HEK293T (cell line): ENCODE results near the gene C2CD4D.

Experiments
- BHLHE40 ChIP-seq: fragments of 450-650 bp; IDR thresholded peaks from 2 replicates; pipeline ENCODE4 v1.6.1; 2016; ENCODE audit warnings: mild to moderate bottlenecking, moderate library complexity, borderline replicate concordance
- FOXA1 ChIP-seq: fragments of 450-650 bp; IDR thresholded peaks from 2 replicates; pipeline ENCODE4 v1.6.1; 2016; ENCODE audit warnings: mild to moderate bottlenecking
- FOXM1 ChIP-seq: fragments of 450-650 bp; IDR thresholded peaks from 2 replicates; pipeline ENCODE4 v1.6.1; 2017; ENCODE audit warnings: mild to moderate bottlenecking, borderline replicate concordance
- ZNF384 ChIP-seq: fragments of 450-650 bp; IDR thresholded peaks from 2 replicates; pipeline ENCODE4 v1.6.1; 2016

DNA sequence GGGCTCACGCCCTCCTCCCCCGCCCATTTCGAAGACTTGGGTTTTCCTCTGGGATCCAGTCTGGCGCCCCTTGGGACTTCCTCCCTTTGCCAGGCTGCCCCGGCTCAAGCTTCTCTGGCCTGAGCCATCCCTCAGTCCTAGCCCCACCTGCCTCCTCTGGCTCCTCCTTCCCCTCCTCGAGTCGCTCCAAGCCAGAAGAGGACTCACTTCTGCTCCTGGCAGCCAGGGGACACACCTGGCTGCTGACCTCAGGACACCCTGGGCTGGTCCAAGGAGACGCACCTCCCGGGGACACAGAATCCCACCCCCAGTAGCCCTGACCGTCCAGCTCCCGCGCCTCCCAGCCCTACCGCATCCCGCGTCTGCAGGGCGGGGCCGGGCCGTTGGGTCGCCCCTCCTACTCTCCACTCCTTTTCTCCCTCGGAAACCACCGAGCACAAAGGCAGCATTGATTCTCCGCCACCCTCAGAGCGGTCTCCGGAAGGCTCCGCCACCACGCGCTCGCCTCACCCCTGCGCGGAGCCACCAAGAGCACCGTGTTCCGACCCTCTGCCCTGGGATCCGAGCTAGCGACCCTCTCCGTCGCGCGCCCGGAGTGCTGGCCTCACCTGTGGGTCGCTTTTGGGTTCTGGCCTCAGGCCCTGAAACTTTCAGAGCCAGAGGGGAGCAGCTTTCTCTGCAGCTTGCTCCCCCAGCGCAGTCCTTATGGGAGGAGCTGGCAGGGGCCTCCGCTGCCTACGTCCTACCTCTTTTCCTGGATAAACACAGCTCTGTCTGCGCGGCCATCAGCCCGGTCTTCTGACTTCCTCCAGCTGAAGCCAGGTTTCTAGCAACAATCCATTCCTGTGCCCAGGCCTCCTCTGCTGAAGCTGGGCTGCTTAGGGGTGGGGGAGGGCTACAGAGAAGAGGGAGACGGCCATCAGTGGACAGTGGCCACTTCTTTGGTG lies at the start of gene C2CD4D:
- no peak for TF ChIP-seq BHLHE40
- no peak for TF ChIP-seq FOXM1
- TF ChIP-seq ZNF384 = no peak
- no peak for TF ChIP-seq FOXA1
